ENCODE results near the gene POC5.

DNA sequence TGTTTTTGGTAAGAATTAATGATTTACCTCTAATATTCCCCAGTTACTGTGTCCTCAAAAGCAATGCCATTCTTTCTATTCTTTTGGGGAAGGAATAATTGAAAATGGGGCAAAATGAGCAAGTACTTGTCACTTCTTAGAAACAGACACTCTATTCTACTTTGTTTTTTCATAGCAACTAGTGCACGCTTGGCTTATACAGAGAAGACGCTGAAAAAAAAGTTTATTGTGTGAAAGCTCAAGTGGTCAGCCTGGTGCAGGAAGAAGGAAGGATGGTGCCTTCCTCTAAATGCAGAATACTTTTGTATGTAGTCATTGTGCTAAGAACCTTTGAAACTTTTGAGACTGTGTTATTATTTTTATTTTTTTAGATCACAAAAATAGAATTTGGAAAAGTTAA lies 76.4 kb downstream of the POC5 start:
- TF ChIP-seq, protein P1, sequence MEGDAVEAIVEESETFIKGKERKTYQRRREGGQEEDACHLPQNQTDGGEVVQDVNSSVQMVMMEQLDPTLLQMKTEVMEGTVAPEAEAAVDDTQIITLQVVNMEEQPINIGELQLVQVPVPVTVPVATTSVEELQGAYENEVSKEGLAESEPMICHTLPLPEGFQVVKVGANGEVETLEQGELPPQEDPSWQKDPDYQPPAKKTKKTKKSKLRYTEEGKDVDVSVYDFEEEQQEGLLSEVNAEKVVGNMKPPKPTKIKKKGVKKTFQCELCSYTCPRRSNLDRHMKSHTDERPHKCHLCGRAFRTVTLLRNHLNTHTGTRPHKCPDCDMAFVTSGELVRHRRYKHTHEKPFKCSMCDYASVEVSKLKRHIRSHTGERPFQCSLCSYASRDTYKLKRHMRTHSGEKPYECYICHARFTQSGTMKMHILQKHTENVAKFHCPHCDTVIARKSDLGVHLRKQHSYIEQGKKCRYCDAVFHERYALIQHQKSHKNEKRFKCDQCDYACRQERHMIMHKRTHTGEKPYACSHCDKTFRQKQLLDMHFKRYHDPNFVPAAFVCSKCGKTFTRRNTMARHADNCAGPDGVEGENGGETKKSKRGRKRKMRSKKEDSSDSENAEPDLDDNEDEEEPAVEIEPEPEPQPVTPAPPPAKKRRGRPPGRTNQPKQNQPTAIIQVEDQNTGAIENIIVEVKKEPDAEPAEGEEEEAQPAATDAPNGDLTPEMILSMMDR (IDR thresholded peaks at IDR 0.05; ENCODE audit: low read depth, low read length), result no peak
- TF ChIP-seq POLR2A (IDR thresholded peaks at IDR 0.05; ENCODE audit: extremely low read depth, insufficient read length), result no peak
- TF ChIP-seq MYC (IDR thresholded peaks at IDR 0.05; ENCODE audit: low read depth, low read length), result no peak

Data from NB4 (cell line).